Rectal smooth muscle tissue (tissue), 1 donor: Measurements from ENCODE around the gene CAV3.

ENCODE experiments used
- H3K27ac ChIP-seq: one replicate; pipeline ENCODE4 v1.7.0; 2013; ENCODE audit warnings: low read depth, low read length, inconsistent platforms
- H3K27me3 ChIP-seq: one replicate; pipeline ENCODE4 v1.7.0; 2013; ENCODE audit warnings: low read length; ENCODE audit not compliant: control insufficient read depth, insufficient read depth
- H3K36me3 ChIP-seq: one replicate; pipeline ENCODE4 v1.7.0; 2013; ENCODE audit warnings: low read length; ENCODE audit not compliant: control insufficient read depth, insufficient read depth
- H3K4me1 ChIP-seq: one replicate; pipeline ENCODE4 v1.7.0; 2013; ENCODE audit warnings: low read length; ENCODE audit not compliant: control insufficient read depth, insufficient read depth
- H3K4me3 ChIP-seq: one replicate; pipeline ENCODE4 v1.7.0; 2013; ENCODE audit warnings: low read length
- H3K9ac ChIP-seq: one replicate; pipeline ENCODE4 v1.7.0; 2013; ENCODE audit warnings: low read length

The CAV3 gene

DNA sequence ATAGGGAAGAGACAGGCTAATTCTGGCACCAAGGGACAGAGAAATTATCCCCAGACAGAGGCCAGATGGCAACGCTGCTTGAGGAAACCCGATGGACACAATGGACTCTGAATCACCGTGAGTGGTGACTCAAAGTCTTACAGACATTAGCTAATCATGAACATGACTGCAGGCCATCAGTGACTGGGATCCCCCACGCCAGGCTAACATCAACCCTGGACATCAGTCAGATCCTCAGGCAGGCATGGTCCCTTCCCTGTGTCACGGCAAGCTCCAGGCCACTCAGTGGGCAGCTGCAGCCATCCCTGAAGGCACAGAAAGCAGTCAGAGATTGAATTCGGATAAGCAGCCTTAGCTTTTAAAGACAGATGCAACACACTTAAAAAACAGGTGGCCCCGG lies 59.6 kb downstream of the CAV3 start:
- no peak overlapping the region for H3K4me3 ChIP-seq
- no peaks in the 10 kb centered on the region for H3K27me3 ChIP-seq
- H3K27ac ChIP-seq = no peak overlapping the region
- H3K36me3 ChIP-seq = no peaks in the 10 kb centered on the region
- H3K9ac ChIP-seq = no peak overlapping the region
- no peaks in the 10 kb centered on the region for H3K4me1 ChIP-seq

DNA sequence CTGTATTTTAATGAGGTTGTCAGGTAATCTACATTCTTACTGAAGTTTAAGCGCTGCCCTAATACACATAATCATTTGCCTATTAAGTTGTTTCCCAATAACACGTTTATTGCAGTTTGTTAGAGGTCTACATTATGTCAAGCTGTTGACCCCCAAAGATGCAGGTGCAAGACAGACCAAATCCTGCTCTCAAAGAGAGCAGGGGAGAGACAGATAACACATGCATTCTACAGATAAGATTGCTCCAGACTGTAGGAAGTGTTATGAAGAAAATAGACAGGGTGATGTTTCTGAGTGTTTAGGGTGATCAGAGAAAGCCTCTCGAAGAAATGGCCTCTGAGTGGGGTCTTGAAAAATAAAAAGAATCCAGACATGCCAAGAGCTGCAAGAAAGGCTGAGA lies 60.6 kb downstream of the CAV3 start:
- Histone ChIP-seq H3K4me3 (no peak overlapping the region), H3K36me3 (no peaks in the 10 kb centered on the region), H3K27ac (no peak overlapping the region), H3K27me3 (no peaks in the 10 kb centered on the region), H3K4me1 (no peaks in the 10 kb centered on the region), H3K9ac (no peak overlapping the region)
